H1 (cell line): ENCODE data around the gene TRPM1. TPM values are rescaled to one million over a fixed set of nuclear protein-coding genes. Genes with fewer than 3 reads are reported as not detected.

Experiments
- CTCF ChIA-PET: fragments of 300-600 bp; sonication (Branson Sonifier 250); formaldehyde crosslinking; loops from one replicate; lab custom pipeline; 2021; ENCODE audit not compliant: partially characterized antibody; lab: Charles Lee
- POLR2A ChIA-PET: fragments of 300-600 bp; sonication (Branson Sonifier 250); formaldehyde crosslinking; loops from one replicate; lab custom pipeline; 2021; ENCODE audit warnings: inconsistent platforms; ENCODE audit not compliant: partially characterized antibody; lab: Charles Lee
- DNase-seq, 2 experiments: peaks; one replicate each; pipeline versions ENCODE4 v3.0.0 to v3.0.0-alpha.2; 2010 to 2022; ENCODE audit warnings: low spot score in 2 of 2, low read depth in 1 of 2, mixed read lengths in 1 of 2
- FAIRE-seq: peaks from 2 replicates; lab custom pipeline; 2011; peaks lifted over from hg19 to GRCh38; lab: Jason Lieb, UNC
- H2AFZ ChIP-seq: 2 replicates; pipeline ENCODE4 v1.8.1; 2012; ENCODE audit warnings: low read length, inconsistent platforms
- H2AK5ac ChIP-seq: 2 replicates; pipeline ENCODE4 v1.6.1; 2013; ENCODE audit warnings: low read depth, low read length
- H2BK120ac ChIP-seq: replicated peaks from 2 replicates; pipeline ENCODE3; 2013; ENCODE audit warnings: low read depth, low read length, inconsistent platforms
- H2BK12ac ChIP-seq: 2 replicates; pipeline ENCODE4 v1.6.1; 2013; ENCODE audit warnings: low read depth, low read length
- H2BK15ac ChIP-seq: 2 replicates; pipeline ENCODE4 v1.6.1; 2013; ENCODE audit warnings: low read length
- H2BK20ac ChIP-seq: 2 replicates; pipeline ENCODE4 v1.6.1; 2013; ENCODE audit warnings: low read length
- H2BK5ac ChIP-seq: 2 replicates; pipeline ENCODE4 v1.6.1; 2013; ENCODE audit warnings: low read depth, low read length
- H3K14ac ChIP-seq: 2 replicates; pipeline ENCODE4 v1.6.1; 2013; ENCODE audit warnings: inconsistent platforms; ENCODE audit not compliant: insufficient read length
- H3K18ac ChIP-seq: 2 replicates; pipeline ENCODE4 v1.6.1; 2013; ENCODE audit warnings: low read length; ENCODE audit errors: extremely low read depth
- H3K23ac ChIP-seq: 2 replicates; pipeline ENCODE4 v1.6.1; 2013; ENCODE audit warnings: inconsistent platforms; ENCODE audit not compliant: insufficient read length
- H3K23me2 ChIP-seq: 2 replicates; pipeline ENCODE4 v1.6.1; 2013; ENCODE audit warnings: low read depth, low read length
- H3K27ac ChIP-seq: 2 replicates; pipeline ENCODE4 v1.6.1; 2011; ENCODE audit warnings: low read depth, low read length, inconsistent platforms
- H3K27me3 ChIP-seq, 4 experiments: replicated peaks in 1 of 4; 1 replicate in 1 of 4; 2 replicates in 3 of 4; pipeline versions ENCODE4 v1.6.1 to v1.8.1; 2011 to 2013; ENCODE audit warnings: low read length in 3 of 4, mild to moderate bottlenecking in 3 of 4, inconsistent platforms in 2 of 4, mixed read lengths in 2 of 4, moderate library complexity in 1 of 4; ENCODE audit not compliant: control insufficient read depth in 3 of 4, insufficient read depth in 3 of 4; ENCODE audit errors: extremely low read depth in 1 of 4
- H3K36me3 ChIP-seq, 4 experiments: 2 replicates each; pipeline versions ENCODE4 v1.6.1 to v1.8.1; 2011 to 2013; ENCODE audit warnings: mild to moderate bottlenecking in 4 of 4, low read length in 3 of 4, moderate library complexity in 2 of 4, control low read depth in 1 of 4, inconsistent platforms in 1 of 4; ENCODE audit not compliant: insufficient read depth in 4 of 4, control insufficient read depth in 2 of 4
- H3K4ac ChIP-seq: replicated peaks from 2 replicates; pipeline ENCODE3; 2013; ENCODE audit warnings: low read length, low read depth, mixed read lengths, inconsistent platforms; ENCODE audit not compliant: insufficient read length
- H3K4me1 ChIP-seq, 4 experiments: replicated peaks in 1 of 4; 1 replicate in 1 of 4; 2 replicates in 3 of 4; pipeline versions ENCODE4 v1.6.1 to v1.8.1; 2011 to 2013; ENCODE audit warnings: low read length in 3 of 4, inconsistent platforms in 2 of 4, mixed read lengths in 1 of 4; ENCODE audit not compliant: insufficient read depth in 4 of 4, control insufficient read depth in 3 of 4
- H3K4me2 ChIP-seq, 2 experiments: 2 replicates each; pipeline versions ENCODE4 v1.6.1 to v1.8.1; 2011 to 2013; ENCODE audit warnings: low read depth in 2 of 2, low read length in 2 of 2, control low read depth in 1 of 2, inconsistent platforms in 1 of 2, mild to moderate bottlenecking in 1 of 2; ENCODE audit not compliant: insufficient read depth in 1 of 2
- H3K4me3 ChIP-seq, 4 experiments: fragments of 200-600, 300-600 bp in 1 of 4; sonication (generic), shearing (Covaris generic), sonication (Bioruptor Twin) in 1 of 4; 2 replicates each; pipeline versions ENCODE4 v1.5.1 to v1.8.1; 2011 to 2016; ENCODE audit warnings: low read length in 4 of 4, low read depth in 3 of 4, control low read depth in 2 of 4, inconsistent platforms in 2 of 4, mild to moderate bottlenecking in 2 of 4, mixed read lengths in 1 of 4, moderate library complexity in 1 of 4; ENCODE audit not compliant: insufficient read depth in 2 of 4; ENCODE audit errors: extremely low read depth in 1 of 4
- H3K56ac ChIP-seq: replicated peaks from 2 replicates; pipeline ENCODE3; 2013; ENCODE audit warnings: low read depth, mild to moderate bottlenecking, mixed read lengths, low read length, inconsistent platforms; ENCODE audit not compliant: insufficient read length
- H3K79me1 ChIP-seq: 2 replicates; pipeline ENCODE4 v1.6.1; 2013; ENCODE audit warnings: low read depth, low read length, control low read depth
- H3K79me2 ChIP-seq, 2 experiments: 2 replicates each; pipeline versions ENCODE4 v1.6.1 to v1.8.1; 2012 to 2013; ENCODE audit warnings: low read length in 2 of 2, mild to moderate bottlenecking in 2 of 2, inconsistent platforms in 1 of 2; ENCODE audit not compliant: insufficient read depth in 2 of 2, control insufficient read depth in 1 of 2
- H3K9ac ChIP-seq, 4 experiments: replicated peaks in 1 of 4; 1 replicate in 1 of 4; 2 replicates in 3 of 4; pipeline versions ENCODE4 v1.6.1 to v1.8.1; 2011 to 2013; ENCODE audit warnings: low read depth in 3 of 4, low read length in 3 of 4, control low read depth in 2 of 4, mild to moderate bottlenecking in 2 of 4, moderate library complexity in 2 of 4, inconsistent platforms in 1 of 4; ENCODE audit errors: extremely low read depth in 1 of 4
- H3K9me3 ChIP-seq, 2 experiments: 2 replicates each; pipeline versions ENCODE4 v1.6.1 to v1.8.1; 2012 to 2013; ENCODE audit warnings: mild to moderate bottlenecking in 2 of 2, moderate library complexity in 2 of 2, control low read depth in 1 of 2, inconsistent platforms in 1 of 2, low read depth in 1 of 2, low read length in 1 of 2, mixed read lengths in 1 of 2; ENCODE audit not compliant: insufficient read depth in 2 of 2
- H4K20me1 ChIP-seq, 2 experiments: replicated peaks in 1 of 2; 2 replicates each; pipeline versions ENCODE3 to v1.8.1; 2011 to 2013; ENCODE audit warnings: inconsistent platforms in 2 of 2, low read length in 2 of 2, mild to moderate bottlenecking in 1 of 2; ENCODE audit not compliant: insufficient read depth in 2 of 2, control insufficient read depth in 1 of 2
- H4K5ac ChIP-seq: 2 replicates; pipeline ENCODE4 v1.6.1; 2013; ENCODE audit warnings: low read length, low read depth, mixed read lengths, inconsistent platforms; ENCODE audit not compliant: insufficient read length
- H4K8ac ChIP-seq: 2 replicates; pipeline ENCODE4 v1.8.0; 2013; ENCODE audit warnings: mild to moderate bottlenecking, moderate library complexity, low read length, inconsistent platforms; ENCODE audit not compliant: insufficient read depth; ENCODE audit errors: extremely low read depth
- H4K91ac ChIP-seq: replicated peaks from 2 replicates; pipeline ENCODE3; 2013; ENCODE audit warnings: low read length, mixed read lengths, inconsistent platforms; ENCODE audit not compliant: insufficient read length
- BCL11A ChIP-seq, 2 experiments: IDR thresholded peaks; one replicate each; pipeline ENCODE4 v1.6.1; 2011; ENCODE audit warnings: low read depth in 2 of 2, low read length in 2 of 2, mild to moderate bottlenecking in 2 of 2
- CBX8 ChIP-seq: fragments of 300-800, 300-1000 bp; sonication (generic); IDR thresholded peaks from 2 replicates; pipeline ENCODE4 v1.7.1; 2016; ENCODE audit warnings: low read depth, low read length, borderline replicate concordance
- EGR1 ChIP-seq: IDR thresholded peaks from 2 replicates; pipeline ENCODE4 v1.6.1; 2011; ENCODE audit warnings: low read depth, low read length, borderline replicate concordance
- EP300 ChIP-seq, 2 experiments: IDR thresholded peaks; 1 replicate in 1 of 2; 2 replicates in 1 of 2; pipeline ENCODE4 v1.6.1; 2011 to 2012; ENCODE audit warnings: low read depth in 2 of 2, low read length in 2 of 2, mild to moderate bottlenecking in 2 of 2, borderline replicate concordance in 1 of 2, inconsistent platforms in 1 of 2, moderate library complexity in 1 of 2
- GABPA ChIP-seq: IDR thresholded peaks from 2 replicates; pipeline ENCODE4 v1.6.1; 2011; ENCODE audit warnings: mild to moderate bottlenecking, low read length, moderate library complexity, borderline replicate concordance; ENCODE audit not compliant: insufficient read depth
- KDM4A ChIP-seq: IDR thresholded peaks from one replicate; pipeline ENCODE4 v1.7.1; 2012; ENCODE audit warnings: low read depth, mild to moderate bottlenecking, moderate library complexity, low read length, inconsistent platforms; ENCODE audit not compliant: severe bottlenecking
- SAP30 ChIP-seq: fragments of 300-600 bp; sonication (generic); IDR thresholded peaks from 2 replicates; pipeline ENCODE4 v1.7.1; 2012; ENCODE audit warnings: low read length, moderate library complexity, mild to moderate bottlenecking, inconsistent platforms; ENCODE audit not compliant: insufficient read depth, insufficient replicate concordance
- SIRT6 ChIP-seq: IDR thresholded peaks from one replicate; pipeline ENCODE4 v1.7.1; 2012; ENCODE audit warnings: low read length, inconsistent platforms
- SIX5 ChIP-seq: IDR thresholded peaks from 2 replicates; pipeline ENCODE4 v1.6.1; 2011; ENCODE audit warnings: mild to moderate bottlenecking, low read depth, low read length
- SRF ChIP-seq: IDR thresholded peaks from 2 replicates; pipeline ENCODE4 v1.6.1; 2011; ENCODE audit warnings: mild to moderate bottlenecking, low read depth, low read length, moderate library complexity
- TAF1 ChIP-seq: IDR thresholded peaks from 2 replicates; pipeline ENCODE4 v1.6.1; 2011; ENCODE audit warnings: mild to moderate bottlenecking, low read depth, low read length
- TBP ChIP-seq: IDR thresholded peaks from 2 replicates; pipeline ENCODE4 v1.6.1; 2011; ENCODE audit warnings: low read depth, low read length, improper control_type of control experiment
- TCF12 ChIP-seq: IDR thresholded peaks from 2 replicates; pipeline ENCODE4 v1.6.1; 2011; ENCODE audit warnings: low read depth, mild to moderate bottlenecking, low read length
- WGBS, 2 experiments: shearing (Covaris generic) in 1 of 2; methylation state at CpG; one replicate each; pipeline versions ENCODE4 v1.1.6 to v1.1.7; 2013 to 2015; ENCODE audit warnings: low lambda C conversion rate in 2 of 2, mixed read lengths in 2 of 2, inconsistent platforms in 1 of 2, low coverage in 1 of 2, missing lambda C conversion rate in 1 of 2; ENCODE audit not compliant: insufficient replicate concordance in 2 of 2, insufficient coverage in 1 of 2, insufficient read length in 1 of 2; ENCODE audit errors: extremely low coverage in 1 of 2, missing lambda C conversion rate in 1 of 2; 5-methylcytosine and 5-hydroxymethylcytosine counted together
- polyA plus RNA-seq, 7 experiments: library from polyadenylated mRNA; depleted of rRNA in 3 of 7; stranded (reverse) in 5 of 7; unstranded in 2 of 7; fragments of >200 nt in 5 of 7; fragments of 200-250 nt in 2 of 7; gene quantifications; 1 replicate in 5 of 7; 2 replicates in 1 of 7; 4 replicates in 1 of 7; pipeline versions ENCODE4 v1.2.1 to v1.2.3, GENCODE V29; 2011 to 2013; ENCODE audit warnings: missing spikeins in 2 of 7, mixed read lengths in 2 of 7
- total RNA-seq: library from RNA; stranded (reverse); fragmentation: NEBNext Ultra II Directional; extraction: Animal tissue kit (Norgen Biotek cat#: 25700); gene quantifications from 2 replicates; pipeline ENCODE4 v1.2.1, GENCODE V29; 2021
- TF ChIP-seq, protein P1 (sequence below): IDR thresholded peaks from 2 replicates; pipeline ENCODE4 v1.6.1; 2012; ENCODE audit warnings: inconsistent platforms

Gene TRPM1
- total and polyA plus RNA-seq, 2 of the 8 experiments (the other 6 are each of a cell fraction or from before 2014, with no cell fraction given): 0.05 TPM; not detected in 1

DNA sequence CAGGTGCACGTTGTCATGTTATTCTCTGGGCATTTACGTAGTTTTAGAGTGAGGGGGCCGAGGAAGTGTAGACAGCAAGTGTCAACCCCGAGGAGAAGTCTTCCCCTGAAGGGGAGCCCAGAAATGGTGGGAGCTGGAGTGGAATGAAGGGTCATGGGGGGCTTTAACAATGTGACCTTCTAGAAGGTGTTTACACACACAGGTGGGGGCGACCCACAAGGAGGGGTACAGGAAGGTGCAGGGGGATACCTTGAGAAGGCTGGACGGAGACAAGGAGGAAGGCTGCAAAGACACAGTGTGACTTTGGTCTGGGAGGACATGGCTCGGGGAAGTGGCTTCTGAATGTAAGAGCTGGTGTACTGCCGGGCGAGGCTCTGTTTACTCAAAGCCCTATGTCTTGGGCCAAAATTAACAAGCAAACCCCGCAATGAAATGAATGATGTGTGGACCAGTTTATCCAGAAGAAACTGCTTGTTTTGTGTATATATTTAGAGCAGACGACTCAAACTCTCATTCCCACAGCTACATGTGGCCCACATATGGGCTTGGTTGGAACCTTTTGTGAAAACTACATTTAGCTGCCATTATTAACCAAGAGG is 18.7 kb downstream of the TRPM1 start:
- no peak overlapping the region for H3K4me2 ChIP-seq
- no peak overlapping the region for H3K14ac ChIP-seq
- no peaks in the 10 kb centered on the region for H3K79me1 ChIP-seq
- H3K4me1 ChIP-seq: peaks cover 3 to 24% (median 15%) of the 10 kb centered on the region in 4 experiments
- no peak overlapping the region for H2AFZ ChIP-seq
- no peak overlapping the region for H3K4me3 ChIP-seq
- no peak overlapping the region for H3K18ac ChIP-seq
- H2BK12ac ChIP-seq: no peak overlapping the region
- no peak overlapping the region for H3K27ac ChIP-seq
- no peaks in the 10 kb centered on the region for H3K36me3 ChIP-seq
- no peaks in the 10 kb centered on the region; the same call in 1 of the 2 replicates for H3K23me2 ChIP-seq
- no peak overlapping the region for H3K4ac ChIP-seq
- H4K5ac ChIP-seq: no peak overlapping the region
- H2BK20ac ChIP-seq: no peak overlapping the region
- H4K91ac ChIP-seq: no peak overlapping the region
- H2BK15ac ChIP-seq: no peak overlapping the region
- H2BK120ac ChIP-seq: no peak overlapping the region
- FAIRE-seq (no peak), DNase-seq (no peak)
- H3K27me3 ChIP-seq: peaks cover 0 to 2% (median under 1%) of the 10 kb centered on the region in 4 experiments; a peak in 3 of 7 replicates
- H3K79me2 ChIP-seq: no peaks in the 10 kb centered on the region
- no peak overlapping the region for H3K9ac ChIP-seq
- WGBS, 2 experiments: 95% methylated on average over 11 of the region's 11 CpGs; no CpG with 5 or more reads in 1 of the 2 experiments
- H4K20me1 ChIP-seq: no peaks in the 10 kb centered on the region
- H3K9me3 ChIP-seq: no peaks in the 10 kb centered on the region
- no peak overlapping the region for H2AK5ac ChIP-seq
- H4K8ac ChIP-seq: no peak overlapping the region
- ChIA-PET POLR2A (no interaction called here), CTCF (interaction anchor here (0.6 to 2.5 kb wide), 3 partner anchors 36 to 376 kb away, joined by 3 to 11 read pairs (median 3); no protein-coding TSS in a partner anchor)
- H3K23ac ChIP-seq: no peak overlapping the region
- no peak overlapping the region for H3K56ac ChIP-seq
- no peak overlapping the region for H2BK5ac ChIP-seq
- TF ChIP-seq SRF: no peak
- TF ChIP-seq EGR1: no peak
- no peak for TF ChIP-seq TCF12
- no peak for TF ChIP-seq CBX8
- no peak for TF ChIP-seq EP300 (IDR thresholded peaks at IDR 0.05; ENCODE audit: borderline replicate concordance in 1 of 2, low read depth in 2 of 2, low read length in 2 of 2)
- no peak for TF ChIP-seq KDM4A
- no peak for TF ChIP-seq BCL11A (IDR thresholded peaks at IDR 0.05; ENCODE audit: low read depth in 2 of 2, low read length in 2 of 2)
- no peak for TF ChIP-seq GABPA
- no peak for TF ChIP-seq TAF1
- no peak for TF ChIP-seq SIRT6
- no peak for TF ChIP-seq SIX5
- no peak for TF ChIP-seq TBP
- TF ChIP-seq, protein P1, sequence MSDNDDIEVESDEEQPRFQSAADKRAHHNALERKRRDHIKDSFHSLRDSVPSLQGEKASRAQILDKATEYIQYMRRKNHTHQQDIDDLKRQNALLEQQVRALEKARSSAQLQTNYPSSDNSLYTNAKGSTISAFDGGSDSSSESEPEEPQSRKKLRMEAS: no peak
- no peak for TF ChIP-seq SAP30
